HG03196 (cell line): ENCODE measurements around the gene SLC9A9.

Experiments used
- ATAC-seq: cut with Tn5 transposase; IDR thresholded peaks from one replicate; pipeline ENCODE4 v1.9.1; 2021; ENCODE audit not compliant: unreplicated experiment

SLC9A9 gene

DNA sequence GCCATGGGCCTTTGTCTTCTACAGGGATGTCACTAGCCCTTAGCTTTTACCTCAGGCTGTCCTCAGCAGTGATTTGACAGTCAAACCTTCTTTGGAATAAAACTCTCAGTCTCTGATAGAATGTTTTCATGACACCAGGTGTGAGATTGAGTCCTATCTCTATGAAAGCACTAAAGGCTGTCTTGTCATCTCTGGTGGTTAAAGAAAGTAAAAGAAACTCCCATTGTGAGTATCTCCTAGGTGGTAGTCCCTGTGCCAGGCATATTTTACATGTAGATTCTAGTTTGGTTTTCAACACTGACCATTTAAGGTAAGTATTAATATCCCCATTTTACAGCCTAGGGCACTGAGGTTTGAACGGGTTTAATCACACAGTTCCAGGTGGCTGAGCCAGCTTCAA lies 368.5 kb downstream of the SLC9A9 start:
- no peak for ATAC-seq

DNA sequence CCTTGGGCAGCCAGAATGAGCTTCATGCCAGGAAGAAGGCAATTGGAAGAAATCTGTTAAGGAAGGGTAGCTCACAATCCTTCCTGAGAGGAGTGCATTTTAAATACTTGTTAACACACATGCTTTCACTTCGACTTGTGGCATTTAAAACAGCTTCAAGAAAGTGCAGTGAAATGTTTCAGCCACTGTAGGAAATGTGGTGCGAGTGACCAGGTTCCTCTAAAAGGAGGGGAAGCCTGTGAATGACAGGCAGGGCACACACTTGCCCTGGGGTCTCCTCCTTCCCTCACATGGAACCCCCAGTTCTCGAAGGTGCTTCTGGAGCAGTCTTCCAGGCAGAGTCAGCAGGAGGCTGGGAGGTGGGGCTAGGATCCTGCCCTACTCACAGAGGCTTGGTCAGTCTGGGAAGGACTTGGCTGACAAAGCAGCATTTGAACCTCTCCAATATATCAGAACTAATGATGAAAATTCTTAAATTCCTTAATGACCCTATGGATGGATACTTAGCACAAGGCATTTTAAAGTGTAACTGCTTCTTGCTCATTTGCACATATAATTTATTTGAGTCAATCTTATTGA lies 370.1 kb downstream of the SLC9A9 start:
- ATAC-seq = no peak

DNA sequence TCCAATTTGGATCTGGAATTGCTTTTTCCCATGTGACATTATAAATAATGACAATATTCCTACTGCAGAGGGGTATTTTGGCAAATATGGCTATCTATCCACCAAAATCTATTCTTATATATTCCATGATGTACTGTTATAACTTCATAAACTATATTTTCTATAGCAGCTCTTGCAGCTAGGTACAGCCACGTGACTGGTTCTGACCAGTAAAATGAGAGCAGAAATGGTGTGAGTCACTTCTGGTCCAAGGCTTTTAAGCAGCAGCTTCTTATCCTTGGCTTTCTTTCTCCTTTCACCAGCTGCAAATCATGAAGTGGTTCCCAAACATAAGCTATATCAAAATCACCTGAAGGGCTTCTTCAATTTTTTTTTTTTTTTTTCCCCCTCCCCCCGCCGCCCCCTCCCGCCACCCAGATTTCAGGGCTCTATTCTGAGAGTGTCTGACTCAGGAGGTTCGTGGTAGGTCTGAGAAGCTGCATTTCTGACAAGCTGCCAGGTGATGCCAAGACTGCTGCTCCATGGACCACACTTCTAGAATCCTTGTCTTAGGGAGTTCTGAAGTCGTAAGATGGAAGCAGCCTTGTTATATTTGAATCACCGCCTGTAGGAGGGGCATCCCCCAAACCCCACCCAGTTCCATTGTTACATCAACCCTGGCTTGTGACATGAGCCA lies 371.2 kb downstream of the SLC9A9 start:
- ATAC-seq = no peak

DNA sequence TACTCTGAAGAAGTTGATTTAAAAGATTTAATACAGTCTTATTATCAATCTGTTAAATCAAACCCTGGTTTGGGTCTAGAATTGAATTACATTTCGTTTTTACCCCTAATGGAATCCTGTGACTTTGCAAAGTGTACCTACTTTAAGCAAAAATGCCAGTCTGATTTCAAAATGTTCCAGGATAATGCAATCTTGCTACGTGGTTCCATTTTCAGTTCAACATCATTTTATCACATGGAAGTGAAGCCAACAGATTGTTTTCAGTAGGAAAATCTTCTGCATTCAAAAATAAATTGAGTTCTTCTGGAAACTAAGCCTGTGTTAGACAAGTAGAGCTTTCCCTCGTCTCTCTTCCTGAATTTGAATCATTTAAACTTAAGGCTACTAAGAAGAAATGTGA lies 372.3 kb downstream of the SLC9A9 start:
- no peak for ATAC-seq

DNA sequence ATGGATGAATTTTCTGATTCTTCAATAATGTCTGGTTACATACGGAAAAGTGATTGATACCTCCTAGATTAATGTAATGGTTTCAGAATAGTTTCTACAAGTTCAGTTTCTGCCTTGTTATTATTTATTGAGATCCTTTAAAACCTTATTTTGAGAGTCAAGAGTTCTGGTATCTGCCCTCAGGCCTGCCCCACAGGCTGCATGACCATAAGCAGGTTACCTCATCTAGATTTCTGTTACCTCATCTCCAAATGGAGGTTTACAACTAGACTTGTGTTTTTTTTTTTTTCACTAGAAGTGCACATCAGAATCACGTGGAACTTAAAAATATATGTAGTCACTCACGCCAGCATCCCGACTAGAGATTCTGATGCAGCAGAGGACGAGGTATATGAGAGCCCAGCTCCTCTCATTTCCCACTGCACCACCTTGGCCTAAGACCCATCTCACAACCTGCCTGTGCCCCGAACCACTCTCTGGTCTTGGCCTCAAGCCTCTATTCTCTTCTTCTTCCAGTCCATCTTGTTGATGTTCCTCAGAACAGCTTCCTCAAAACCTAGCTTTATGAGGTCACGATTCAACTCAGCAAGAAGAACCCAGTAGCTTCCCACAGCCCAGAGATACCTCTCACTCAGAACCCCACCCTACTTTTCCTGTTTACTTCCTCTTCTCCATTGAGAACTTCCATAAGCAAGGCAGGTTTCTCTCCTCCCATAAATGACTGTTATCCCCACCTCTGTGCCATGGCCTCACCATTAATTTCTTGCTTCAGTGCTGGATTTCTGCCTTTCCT lies 375.3 kb downstream of the SLC9A9 start:
- ATAC-seq = no peak

DNA sequence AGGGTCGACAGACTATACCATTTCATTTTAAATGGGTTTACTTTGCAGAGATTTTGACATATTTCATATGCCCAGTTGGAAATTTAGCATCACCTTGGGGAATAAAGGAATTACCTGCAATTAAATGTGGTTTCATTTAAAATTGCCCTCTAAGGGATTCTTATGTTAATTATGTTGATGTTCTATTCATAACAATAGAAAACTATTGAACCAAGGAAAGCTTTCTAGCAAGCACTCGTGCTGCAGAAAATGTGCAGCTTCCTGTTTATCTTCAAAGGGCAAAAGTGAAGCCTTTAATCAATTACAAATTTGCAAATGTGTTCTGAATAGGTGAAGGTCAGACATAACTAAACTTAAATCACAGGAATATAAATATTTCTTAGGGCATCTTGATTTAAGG lies 376.6 kb downstream of the SLC9A9 start:
- ATAC-seq = no peak

DNA sequence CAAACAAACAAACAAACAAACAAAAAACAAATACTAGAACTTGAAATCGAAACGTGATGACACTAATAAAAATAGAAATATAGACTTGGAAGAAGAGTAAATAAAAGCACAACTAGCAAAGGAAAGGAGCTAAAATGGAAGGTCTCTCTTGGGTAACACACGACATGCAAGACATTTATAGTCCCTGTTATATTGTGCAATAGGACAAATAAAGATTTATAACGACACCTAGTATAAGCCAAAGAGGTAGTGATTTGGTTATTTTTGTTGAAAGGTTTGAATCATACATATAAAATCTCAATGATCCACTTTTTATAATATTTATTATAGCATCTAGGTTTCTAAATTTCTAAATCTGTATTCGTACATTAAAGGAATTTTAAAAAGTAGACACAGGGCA lies 379.1 kb downstream of the SLC9A9 start:
- no peak for ATAC-seq

DNA sequence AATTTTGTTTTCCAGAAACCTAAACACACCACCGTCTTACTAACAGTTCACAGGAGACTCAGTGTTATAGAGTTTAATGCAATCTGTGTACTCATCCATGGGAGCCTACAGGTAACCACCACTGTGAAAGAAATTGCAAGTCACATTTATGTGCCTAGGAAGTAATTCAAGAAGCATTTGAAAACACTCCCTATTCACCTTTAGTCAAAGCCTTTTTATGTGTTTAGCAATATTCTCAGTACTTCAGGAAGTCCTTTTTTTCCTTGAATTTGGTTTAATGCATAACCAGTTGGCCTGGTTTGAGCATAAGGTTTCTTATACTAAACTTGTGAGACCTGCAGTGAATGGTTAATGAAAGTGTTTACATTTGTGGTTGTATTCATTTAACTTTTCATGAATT lies 382.6 kb downstream of the SLC9A9 start:
- ATAC-seq = no peak

DNA sequence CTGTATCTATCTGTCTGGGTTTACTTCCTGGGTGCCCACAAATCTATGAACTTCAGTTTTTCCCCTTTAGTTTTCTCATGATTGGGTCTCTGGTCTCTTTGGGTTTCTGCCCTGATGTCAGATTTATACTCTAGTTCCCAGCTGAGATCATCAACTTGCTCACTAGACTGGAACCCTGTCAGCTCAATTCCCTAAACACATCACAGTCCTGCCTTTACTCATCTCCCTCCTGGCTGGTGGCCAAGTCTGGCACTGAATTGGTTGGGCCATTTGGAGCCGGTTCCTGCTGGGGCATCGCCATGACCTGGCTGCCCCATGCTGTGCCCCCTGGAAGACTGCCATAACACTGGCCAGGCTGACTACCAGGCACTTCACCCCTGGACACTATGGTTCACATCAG lies 383.4 kb downstream of the SLC9A9 start:
- ATAC-seq = no peak

DNA sequence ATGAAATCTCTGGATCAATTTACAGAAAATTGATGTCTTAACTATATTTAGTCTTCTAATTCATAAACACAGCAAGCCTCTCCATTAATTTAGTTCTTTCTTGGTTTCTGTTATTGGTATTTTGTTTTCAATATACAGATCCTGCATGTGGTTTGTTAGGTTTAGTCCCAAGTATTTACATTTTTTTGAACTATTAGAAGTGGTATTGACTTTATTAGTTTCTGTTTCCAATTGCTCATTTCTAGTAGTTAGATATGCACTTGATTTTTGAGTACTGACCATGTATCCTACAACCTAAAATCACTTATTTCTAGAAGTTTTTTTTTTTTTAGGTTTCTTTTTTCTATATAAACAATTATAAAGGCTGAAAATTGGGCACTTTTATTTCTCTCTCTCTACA lies 392.8 kb downstream of the SLC9A9 start:
- no peak for ATAC-seq

DNA sequence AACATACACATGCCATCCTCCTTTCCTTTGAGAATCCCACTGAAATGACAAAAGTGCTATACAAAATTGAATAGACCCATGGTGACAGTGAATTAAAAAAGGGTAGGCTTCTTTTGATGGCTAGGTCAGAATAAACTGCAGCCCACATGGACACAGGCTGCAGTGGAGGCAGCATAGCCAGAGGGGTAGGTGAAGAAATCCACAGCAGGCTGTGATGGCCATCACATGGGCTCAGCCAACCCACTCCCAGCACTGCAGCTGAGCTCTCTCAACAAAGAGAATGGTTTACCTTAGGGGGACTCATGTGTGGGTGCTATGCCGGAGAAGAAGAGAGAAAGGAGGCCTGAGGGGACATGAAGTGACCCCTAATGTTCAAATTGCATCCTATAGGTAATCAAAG lies 397.6 kb downstream of the SLC9A9 start:
- ATAC-seq = no peak

DNA sequence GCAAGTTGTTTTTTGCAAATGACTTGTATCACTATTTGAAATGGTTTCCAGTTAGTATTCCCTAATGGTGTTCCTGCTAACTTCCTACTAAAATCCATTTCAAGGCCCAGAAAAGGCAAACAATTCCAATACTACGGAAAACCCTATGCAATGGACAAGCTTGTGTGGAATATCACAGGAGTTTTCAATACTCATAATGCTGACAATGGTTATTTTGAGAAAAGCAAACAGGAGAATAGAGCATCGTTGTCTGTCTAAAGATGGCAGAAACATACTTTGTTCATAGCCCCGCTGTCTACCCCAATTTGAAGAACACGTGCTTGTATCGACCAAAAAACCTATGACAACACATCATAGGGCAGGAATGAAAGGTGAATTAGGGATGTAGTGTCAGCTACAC lies 400.8 kb downstream of the SLC9A9 start:
- ATAC-seq = no peak

DNA sequence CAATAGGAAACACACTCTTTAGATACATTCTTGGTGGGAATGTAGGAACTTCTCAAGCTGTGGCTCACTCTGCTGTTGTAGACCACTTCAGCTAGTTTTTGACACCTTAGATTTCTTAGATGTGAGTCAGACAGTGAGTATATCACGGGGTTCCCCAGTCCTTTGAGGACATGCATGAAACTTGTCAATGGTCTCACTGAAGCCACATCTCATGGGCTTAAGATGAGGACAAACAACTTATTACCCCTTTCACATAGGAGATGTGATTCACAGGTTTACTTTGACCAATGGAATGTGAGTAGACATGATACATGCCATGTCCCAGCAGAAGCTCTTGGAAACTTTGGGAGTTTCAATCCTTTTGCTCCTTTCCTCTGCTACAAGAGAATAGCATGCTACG lies 403.1 kb downstream of the SLC9A9 start:
- ATAC-seq = peak; percentile 73

DNA sequence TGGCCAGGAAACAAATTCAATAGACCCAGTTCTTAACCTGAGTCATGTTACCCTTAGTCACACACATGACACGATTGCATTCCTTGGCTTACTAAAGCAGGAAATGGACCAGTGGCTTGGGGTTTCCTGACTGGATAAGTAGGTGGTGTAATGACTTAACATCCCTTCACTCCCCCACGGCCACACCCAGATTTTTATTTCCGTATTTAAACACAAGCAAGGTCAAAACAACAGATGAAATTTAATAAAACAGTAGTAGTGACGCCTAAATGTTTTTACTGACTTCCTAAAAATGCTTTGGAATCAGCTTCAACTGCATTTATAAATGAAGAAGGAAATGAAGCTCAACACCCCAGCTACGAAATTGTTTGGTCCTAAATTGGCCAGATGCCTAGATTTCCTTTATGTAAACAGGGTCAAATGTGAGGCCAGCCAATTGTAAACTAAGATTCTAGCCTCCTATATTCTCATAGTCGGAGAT lies 404.4 kb downstream of the SLC9A9 start:
- no peak for ATAC-seq

DNA sequence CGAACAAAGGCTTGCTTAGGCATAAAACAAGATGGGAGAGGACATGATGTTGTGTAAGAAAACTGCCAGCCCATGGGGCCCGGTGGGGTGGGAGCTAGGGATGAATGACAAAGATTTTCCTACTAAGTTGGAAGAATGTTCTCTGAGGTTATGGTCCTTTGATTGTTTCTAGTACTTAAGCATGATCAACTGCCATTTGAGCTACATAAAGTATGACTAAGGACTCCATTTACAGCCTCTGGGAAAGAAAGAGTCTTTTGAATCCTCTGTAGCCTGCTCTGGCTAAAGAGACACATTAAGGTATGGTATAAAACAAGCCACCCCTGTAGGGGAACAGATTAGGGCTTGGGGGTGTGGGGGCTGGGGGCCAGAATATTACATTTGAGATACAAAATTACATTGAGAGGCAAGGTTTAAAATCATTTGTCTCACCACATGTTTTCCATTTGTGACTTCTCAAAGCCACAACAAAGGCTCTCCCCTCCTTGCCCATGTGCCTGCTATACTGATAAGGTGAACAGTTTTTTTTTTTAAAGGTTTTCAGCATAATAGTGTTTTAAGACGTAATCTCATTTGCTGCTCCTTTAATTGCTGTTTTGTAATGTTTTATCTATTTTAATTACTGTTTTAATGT lies 405.3 kb downstream of the SLC9A9 start:
- ATAC-seq = no peak

DNA sequence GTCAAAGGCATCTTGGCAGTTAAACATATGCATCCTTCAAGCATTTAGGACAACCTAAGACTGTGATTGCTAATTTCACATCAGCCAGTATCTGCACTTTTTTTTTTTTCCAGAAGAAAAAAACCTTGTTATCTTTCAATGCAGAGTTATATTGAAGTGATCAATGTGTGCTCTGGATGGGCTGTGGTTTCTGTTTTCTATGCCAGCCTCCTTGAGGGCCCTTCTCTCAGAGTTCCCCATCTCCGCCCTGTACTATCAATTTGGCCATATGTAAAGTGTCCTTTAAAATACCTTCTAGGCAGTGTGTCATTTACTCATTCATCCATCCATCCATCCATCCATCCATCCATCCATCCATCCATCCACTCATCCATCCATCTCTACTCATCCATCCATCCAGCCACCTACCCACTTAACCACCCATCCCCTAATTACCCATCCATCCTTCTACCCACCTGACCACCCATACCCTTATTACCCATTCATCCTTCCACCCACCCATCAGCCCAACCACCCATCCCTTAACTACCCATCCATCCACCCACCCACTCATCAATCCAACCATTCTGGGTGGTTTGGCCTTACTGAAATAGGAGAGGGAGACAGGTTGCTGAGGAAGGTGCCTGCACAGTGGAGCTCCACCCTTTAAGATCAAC lies 406.6 kb downstream of the SLC9A9 start:
- no peak for ATAC-seq

DNA sequence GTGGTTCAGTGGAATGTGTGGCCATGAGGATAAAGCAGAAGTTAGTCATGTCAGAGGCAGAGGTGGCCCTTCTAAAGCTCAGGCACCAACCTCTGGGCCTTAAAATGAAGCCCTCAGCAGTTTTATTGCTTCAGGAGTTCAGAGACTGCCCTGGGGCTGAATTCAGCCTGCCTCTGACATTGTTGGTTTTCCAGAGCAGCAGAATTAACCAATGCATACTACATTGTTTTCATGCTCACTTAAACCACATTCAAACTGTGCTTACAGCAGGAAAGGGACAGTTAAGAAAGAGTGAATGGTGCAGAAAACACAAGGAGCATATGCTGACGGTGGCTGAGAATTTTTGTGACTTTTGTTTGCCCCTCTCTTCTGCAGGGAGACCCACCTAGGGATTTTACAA lies 408.5 kb downstream of the SLC9A9 start:
- no peak for ATAC-seq

DNA sequence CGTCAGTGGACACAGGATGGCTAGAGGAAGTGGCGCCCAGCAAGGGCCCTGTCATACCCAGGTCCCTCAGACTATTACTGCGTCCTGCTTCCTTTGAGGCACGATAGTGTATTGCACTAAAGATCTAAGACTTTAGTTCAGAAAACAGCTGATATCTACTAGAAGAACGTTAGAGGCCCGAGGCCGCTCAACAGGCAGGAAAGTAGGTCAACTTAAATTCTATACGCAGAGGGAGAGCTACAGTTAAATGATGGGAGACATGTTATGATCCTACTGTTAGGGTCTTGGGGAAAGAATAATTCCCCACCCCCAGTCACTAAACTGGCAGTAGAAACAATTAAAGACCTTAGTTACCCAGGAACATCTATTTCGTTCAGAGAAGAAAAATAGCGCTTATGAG lies 410.9 kb downstream of the SLC9A9 start:
- ATAC-seq = no peak

DNA sequence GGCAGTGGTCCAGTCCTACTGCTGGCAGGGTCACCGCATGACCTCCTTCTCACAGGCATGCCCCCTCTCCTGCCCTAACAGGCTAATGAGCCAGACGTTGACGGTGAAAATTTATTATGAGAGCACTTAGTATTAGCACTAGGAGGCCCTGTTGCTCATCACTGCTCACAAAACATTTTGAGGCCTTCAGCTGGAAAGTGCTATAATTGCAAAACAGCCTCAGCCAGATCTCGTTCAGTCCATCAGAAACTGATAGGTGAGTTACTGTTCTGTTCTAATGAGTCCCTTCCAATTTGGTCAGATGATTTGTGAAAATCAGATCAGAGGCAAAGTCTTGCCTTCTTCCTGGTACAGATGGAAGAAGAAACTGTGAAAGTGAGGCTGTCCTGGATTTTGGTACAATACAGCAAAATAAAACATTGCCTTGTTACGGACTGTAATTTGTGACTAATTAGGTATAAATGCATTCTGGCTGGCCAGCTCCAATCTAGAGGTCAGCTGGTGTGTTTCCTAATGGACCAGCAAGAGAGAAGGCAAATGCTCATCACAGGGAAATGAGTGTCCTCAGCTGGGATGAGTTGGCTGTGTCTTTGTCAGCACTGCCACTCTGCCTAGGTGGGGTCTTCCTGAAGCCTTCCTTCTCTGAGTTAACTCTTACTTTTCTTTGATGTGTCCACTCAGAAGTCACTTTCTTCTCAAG lies 411.9 kb downstream of the SLC9A9 start:
- no peak for ATAC-seq

DNA sequence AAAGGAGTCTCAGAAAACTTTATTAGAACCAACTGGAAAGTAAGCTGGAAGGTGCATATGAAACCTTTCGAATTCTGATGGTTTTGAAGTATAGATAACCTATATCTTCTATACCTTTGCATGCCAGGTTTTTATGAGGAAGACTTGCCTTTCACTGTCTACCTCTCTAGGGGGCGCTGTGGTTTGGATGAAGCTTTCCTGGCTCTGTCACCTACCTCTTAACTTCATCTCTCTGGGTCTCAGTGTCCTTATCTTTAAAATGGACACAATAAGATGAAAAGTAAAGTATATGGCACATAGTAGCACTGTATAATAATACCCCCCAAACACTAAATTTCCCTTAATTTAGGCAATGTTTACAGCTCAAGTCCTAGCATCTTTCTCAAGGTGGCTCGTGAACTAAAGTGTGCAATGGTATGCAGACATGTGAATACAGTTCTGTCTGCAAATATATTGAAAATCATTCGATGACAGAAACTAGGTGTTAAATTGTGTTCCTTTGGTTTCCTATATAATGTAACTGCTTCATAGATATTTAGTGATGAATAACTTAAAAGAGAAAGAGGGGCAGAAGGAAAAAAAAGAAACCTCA lies 414.4 kb downstream of the SLC9A9 start:
- no peak for ATAC-seq
